GM18858 (cell line): ENCODE results near the gene RTN4RL1.

Source experiments
- ATAC-seq: cut with Tn5 transposase; IDR thresholded peaks from one replicate; pipeline ENCODE4 v1.9.1; 2021; ENCODE audit not compliant: unreplicated experiment

The RTN4RL1 gene

DNA sequence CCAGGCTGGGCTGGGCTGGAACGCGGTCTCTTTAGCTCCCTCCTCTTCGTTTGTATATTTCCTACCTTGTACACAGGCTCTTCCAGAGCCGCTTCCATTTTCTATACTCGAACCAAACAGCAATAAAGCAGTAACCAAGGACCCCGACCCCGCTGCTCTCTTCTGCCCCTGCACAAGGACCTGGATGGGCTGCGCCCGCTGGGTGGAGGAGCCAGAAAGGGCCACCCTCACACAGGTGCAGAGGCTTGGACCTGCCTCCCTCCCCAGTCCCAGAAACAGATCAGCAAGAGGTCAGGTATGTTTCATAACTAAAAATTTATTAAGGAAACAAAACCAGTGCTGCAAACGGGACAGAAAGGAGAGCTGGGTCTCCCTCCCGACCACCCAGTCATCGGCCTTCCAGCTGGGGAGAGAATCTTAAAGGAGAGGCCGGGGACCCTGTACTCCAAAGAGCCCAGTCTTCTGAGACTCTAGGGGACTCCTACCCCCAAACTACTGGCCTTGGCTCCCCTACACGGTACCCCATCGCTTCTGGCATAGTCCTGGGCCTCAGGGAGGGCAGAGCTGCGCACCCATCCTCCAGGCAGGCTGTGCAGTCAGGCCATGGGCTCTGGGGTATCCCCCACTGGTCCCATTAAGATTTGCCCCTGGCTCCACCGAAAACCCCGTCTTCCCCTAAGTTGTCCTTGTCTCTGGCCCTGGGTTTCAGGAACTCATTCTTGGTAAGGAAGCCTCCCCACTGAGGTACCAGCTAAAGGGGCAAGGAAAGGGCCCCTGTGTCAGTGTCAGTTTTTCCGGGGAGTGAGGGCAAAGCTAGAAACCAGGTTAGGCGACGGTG lies 34.6 kb upstream of the RTN4RL1 start:
- ATAC-seq = no peak

GRCh38 chr17:2058586-2059546 lies 33.7 kb upstream of the RTN4RL1 start:
- ATAC-seq = no peak

DNA sequence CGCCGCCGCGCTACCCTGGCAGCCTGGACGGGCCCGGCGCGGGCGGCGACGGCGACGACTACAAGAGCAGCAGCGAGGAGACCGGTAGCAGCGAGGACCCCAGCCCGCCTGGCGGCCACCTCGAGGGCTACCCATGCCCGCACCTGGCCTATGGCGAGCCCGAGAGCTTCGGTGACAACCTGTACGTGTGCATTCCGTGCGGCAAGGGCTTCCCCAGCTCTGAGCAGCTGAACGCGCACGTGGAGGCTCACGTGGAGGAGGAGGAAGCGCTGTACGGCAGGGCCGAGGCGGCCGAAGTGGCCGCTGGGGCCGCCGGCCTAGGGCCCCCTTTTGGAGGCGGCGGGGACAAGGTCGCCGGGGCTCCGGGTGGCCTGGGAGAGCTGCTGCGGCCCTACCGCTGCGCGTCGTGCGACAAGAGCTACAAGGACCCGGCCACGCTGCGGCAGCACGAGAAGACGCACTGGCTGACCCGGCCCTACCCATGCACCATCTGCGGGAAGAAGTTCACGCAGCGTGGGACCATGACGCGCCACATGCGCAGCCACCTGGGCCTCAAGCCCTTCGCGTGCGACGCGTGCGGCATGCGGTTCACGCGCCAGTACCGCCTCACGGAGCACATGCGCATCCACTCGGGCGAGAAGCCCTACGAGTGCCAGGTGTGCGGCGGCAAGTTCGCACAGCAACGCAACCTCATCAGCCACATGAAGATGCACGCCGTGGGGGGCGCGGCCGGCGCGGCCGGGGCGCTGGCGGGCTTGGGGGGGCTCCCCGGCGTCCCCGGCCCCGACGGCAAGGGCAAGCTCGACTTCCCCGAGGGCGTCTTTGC lies 32.8 kb upstream of the RTN4RL1 start:
- ATAC-seq = no peak

DNA sequence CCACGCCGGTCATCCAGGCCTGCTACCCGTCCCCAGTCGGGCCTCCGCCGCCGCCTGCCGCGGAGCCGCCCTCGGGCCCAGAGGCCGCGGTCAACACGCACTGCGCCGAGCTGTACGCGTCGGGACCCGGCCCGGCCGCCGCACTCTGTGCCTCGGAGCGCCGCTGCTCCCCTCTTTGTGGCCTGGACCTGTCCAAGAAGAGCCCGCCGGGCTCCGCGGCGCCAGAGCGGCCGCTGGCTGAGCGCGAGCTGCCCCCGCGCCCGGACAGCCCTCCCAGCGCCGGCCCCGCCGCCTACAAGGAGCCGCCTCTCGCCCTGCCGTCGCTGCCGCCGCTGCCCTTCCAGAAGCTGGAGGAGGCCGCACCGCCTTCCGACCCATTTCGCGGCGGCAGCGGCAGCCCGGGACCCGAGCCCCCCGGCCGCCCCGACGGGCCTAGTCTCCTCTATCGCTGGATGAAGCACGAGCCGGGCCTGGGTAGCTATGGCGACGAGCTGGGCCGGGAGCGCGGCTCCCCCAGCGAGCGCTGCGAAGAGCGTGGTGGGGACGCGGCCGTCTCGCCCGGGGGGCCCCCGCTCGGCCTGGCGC lies 32.1 kb upstream of the RTN4RL1 start:
- ATAC-seq = no peak

GRCh38 chr17:2056206-2057174 lies 31.4 kb upstream of the RTN4RL1 start:
- ATAC-seq = no peak

DNA sequence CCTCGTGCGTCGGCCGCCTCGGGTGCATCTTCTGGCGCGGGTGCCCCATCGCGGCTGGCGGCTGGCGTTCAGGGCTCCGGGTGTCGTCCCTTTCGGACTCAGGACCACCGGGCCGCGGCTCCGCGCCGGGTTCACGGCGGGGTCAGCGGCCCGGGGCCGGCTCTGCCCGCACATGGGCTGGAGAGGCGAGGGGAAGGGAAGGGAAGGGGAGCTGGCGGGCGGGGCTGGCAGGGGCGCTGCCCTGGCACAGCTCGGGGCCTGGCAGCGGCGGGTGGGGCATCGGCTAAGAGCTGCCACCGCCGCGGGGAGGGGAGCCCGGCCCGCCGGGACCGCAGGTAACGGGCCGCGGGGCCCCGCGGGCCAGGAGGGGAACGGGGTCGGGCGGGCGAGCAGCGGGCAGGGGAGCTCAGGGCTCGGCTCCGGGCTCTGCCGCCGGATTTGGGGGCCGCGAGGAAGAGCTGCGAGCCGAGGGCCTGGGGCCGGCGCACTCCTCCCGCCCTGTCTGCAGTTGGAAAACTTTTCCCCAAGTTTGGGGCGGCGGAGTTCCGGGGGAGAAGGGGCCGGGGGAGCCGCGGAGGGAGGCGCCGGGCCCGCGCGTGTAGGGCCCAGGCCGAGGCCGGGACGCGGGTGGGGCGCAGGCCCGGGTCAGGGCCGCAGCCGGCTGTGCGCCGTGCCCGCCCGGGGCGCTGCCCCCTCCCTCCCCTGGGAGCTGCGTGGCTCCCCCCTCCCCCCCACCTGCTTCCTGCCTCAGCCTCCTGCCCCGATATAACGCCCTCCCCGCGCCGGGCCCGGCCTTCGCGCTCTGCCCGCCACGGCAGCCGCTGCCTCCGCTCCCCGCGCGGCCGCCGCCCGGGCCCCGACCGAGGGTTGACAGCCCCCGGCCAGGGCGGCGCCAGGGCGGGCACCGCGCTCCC lies 30.4 kb upstream of the RTN4RL1 start:
- no peak for ATAC-seq

DNA sequence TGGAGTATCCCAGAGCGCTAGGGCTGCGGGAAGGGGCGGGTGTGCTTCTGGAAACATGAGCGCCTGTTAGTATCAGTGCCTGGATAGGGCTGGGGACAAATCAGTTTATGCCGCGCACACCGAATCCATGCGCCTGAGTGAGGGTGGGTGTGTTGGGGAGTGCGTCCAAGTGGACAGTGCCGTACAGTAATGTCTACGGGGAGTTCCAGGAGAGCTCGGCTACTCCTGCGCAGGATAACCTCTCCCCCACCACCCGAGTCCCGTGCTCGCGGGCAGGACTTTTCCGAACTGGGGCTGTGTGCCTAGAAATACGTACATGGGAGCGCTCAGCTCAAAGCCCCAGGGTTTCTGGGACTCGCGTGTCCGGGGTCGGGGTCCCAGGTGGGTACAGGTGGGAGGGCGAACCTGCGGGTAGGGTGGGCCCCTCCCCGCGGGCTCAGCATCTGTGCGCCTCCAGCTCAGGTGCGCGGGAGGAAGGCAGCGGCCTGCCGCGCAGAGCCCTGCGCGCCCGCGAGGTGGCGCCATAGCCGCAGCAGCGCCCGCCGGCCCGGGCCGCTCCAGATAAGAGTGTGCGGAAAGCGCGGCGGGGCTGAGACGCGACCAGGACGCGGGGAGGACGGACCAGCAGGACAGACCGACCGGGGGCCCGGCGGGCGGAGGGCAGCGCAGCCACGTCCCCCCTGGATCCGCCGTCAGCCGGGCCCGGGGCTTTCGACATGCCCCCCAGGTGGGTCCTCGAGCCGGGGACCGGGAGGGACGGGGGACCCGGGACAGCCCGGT lies 29.6 kb upstream of the RTN4RL1 start, which contains the start of gene HIC1:
Gene HIC1, plus strand, starts transcription at position 592 of the 780 bp plus-strand sequence. CDS start 1,588 bp downstream, outside the sequence.
- no peak for ATAC-seq

DNA sequence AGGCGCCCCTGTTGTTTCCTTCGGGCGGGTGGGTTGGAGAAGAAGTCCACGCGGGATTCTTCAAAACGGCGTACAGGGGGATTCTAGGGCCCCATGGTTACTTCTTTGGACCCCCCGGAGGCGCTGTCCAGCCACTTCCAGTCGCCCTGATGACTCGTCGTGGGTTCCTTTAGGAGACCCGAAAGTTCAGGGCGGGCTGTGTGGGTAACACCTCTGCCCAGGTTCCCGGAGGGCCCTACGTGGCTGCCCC lies 29.1 kb upstream of the RTN4RL1 start:
- ATAC-seq = no peak

DNA sequence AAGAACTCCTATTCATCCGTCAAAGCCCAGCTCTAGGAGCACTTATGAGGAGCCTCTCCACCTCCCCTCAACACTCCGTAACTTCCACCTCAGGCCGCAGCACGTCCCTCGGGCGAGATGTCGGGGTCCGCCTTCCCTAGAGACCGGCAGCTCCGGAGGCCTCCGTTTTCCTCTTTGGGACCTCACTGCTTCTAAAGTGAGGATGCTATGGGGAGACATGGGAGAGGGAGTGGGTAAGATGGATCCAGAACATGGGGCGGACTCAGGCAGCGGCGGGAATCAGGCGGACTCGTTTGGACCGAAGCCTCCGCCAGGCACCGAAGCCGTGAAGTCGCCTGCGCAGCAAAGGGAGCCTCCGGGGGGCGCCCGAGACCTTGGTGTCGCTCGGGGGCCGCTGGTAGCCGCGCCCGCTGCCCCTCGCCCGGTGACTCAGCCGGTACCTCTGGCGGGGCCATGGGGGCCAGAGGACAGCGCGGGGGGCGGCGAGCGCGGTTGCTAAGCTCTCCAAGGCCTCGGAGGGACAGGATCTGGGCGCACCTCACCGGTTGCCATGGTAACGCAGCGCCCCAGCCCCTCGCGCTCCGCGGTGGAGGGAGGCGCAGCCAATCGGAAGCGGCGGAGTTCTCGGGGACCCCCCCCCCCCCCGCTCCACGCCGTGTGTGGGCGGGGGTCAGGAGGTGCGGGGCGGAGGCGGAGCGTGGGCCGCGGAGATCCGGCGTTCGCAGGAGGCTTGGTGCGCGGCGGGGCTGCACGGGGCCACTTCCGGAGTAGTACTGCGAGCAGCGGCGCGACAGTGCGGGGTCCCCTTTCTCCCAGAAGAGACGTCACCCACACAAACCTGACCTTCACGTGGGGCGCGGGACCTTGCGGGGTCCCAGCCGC lies 28.5 kb upstream of the RTN4RL1 start:
- ATAC-seq = no peak

DNA sequence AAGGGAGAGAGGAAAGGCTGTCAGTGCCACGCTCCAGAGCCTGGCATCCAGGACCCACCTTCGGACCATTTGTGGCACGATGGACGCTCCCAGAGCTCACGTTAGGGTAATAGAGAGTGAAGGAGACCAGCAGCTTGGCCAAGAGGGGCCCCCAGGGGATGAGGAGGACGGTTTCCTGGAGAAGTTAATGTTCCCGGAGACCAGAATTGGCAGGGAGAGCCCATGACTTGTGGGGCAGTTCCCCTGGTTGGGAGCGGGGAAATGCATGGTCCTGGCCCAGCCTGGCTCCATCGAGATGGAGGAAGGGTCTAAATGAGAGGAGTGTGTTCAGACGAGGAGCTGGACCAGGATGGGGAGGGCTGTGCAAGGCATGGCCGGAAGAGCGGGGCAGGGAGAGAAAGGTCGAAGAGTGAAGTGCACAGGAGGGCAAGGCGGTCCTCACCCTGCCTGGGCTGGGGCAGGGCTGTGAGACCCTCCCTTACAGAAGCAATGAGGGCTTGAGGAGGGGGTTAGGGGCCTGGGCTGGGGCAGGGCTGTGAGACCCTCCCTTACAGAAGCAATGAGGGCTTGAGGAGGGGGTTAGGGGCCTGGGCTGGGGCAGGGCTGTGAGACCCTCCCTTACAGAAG lies 26.9 kb upstream of the RTN4RL1 start:
- ATAC-seq = no peak

GRCh38 chr17:2051061-2051932 lies 26.2 kb upstream of the RTN4RL1 start:
- no peak for ATAC-seq

GRCh38 chr17:2050300-2051060 lies 25.3 kb upstream of the RTN4RL1 start:
- no peak for ATAC-seq

GRCh38 chr17:2049333-2050299 lies 24.5 kb upstream of the RTN4RL1 start:
- no peak for ATAC-seq

DNA sequence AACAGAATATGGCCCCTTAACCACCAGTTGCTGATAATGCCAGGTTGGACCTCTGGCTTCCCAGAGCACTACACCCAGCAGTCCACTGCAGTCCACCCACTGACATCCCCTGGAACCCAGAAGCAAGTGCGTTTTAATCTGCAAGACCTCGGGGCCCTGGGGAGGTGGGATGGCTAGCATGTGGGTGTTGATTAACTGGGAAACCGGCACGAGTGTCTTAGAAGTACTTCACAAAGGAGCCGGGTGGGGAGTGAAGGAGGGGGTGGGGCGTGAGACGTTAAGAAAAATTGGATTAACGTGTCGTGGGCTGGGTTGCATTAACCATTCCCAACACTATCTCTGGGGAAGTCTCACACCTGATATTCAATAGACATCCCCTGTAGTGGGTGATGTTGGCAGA lies 23.7 kb upstream of the RTN4RL1 start:
- ATAC-seq = no peak
